IMR-90 (cell line): ENCODE results near the gene ABTB2. TPM values are rescaled to one million over a fixed set of nuclear protein-coding genes. Genes with fewer than 3 reads are reported as not detected.
A peak's percentile ranks its signal among the peaks of the same experiment; 100 is the strongest.

Experiments
- ATAC-seq: fragments of 200-7000 bp; cut with Tn5 transposase; 2 replicates; pipeline ENCODE4 v1.9.1; 2020; ENCODE audit warnings: low read depth, mild to moderate bottlenecking, moderate library complexity
- BruUV-seq: library from RNA; stranded (reverse); fragments of 400-500 nt; replicated peaks from 2 replicates; lab custom pipeline; 2021; lab: Mats Ljungman, UMichigan
- CTCF ChIA-PET: fragments of 300-600 bp; formaldehyde crosslinking; extraction: SDS; loops from one replicate; lab custom pipeline; 2021; ENCODE audit warnings: antibody characterized with exemption; lab: Yijun Ruan, JAX
- POLR2A ChIA-PET: fragments of 300-600 bp; sonication (Branson Sonifier 250); formaldehyde crosslinking; loops from one replicate; lab custom pipeline; 2022; ENCODE audit warnings: antibody characterized with exemption; ENCODE audit not compliant: unreplicated experiment; lab: Charles Lee
- DNase-seq: peaks from one replicate; pipeline ENCODE4 v3.0.0; 2013
- H2AFZ ChIP-seq: replicated peaks from 2 replicates; pipeline ENCODE3; 2013; ENCODE audit warnings: low read length, mild to moderate bottlenecking; ENCODE audit not compliant: poor library complexity
- H2AK5ac ChIP-seq: 2 replicates; pipeline ENCODE4 v1.6.1; 2013; ENCODE audit warnings: low read depth, low read length, inconsistent platforms
- H2AK9ac ChIP-seq: replicated peaks from 2 replicates; pipeline ENCODE3; 2013; ENCODE audit warnings: mild to moderate bottlenecking, low read depth, low read length, moderate library complexity; ENCODE audit not compliant: poor library complexity
- H2BK120ac ChIP-seq: 2 replicates; pipeline ENCODE4 v1.6.1; 2013; ENCODE audit warnings: low read depth, low read length, inconsistent platforms
- H2BK15ac ChIP-seq: 3 replicates; pipeline ENCODE4 v1.6.1; 2013; ENCODE audit warnings: low read depth, low read length, inconsistent platforms
- H2BK20ac ChIP-seq: 2 replicates; pipeline ENCODE4 v1.6.1; 2013; ENCODE audit warnings: low read depth, mild to moderate bottlenecking, inconsistent platforms, low read length, moderate library complexity
- H2BK5ac ChIP-seq: 2 replicates; pipeline ENCODE4 v1.6.1; 2013; ENCODE audit warnings: mild to moderate bottlenecking, low read depth, low read length, inconsistent platforms; ENCODE audit not compliant: poor library complexity, severe bottlenecking
- H3K14ac ChIP-seq: replicated peaks from 2 replicates; pipeline ENCODE4 v1.6.1; 2013; ENCODE audit warnings: low read depth, low read length, inconsistent platforms
- H3K18ac ChIP-seq: 2 replicates; pipeline ENCODE4 v1.6.1; 2013; ENCODE audit warnings: low read depth, low read length, control low read depth
- H3K23ac ChIP-seq: 2 replicates; pipeline ENCODE4 v1.6.1; 2013; ENCODE audit warnings: low read depth, low read length, inconsistent platforms
- H3K27ac ChIP-seq: 2 replicates; pipeline ENCODE4 v1.5.1; 2013; ENCODE audit warnings: mild to moderate bottlenecking, control low read depth, low read length; ENCODE audit not compliant: insufficient read depth
- H3K27me3 ChIP-seq: 2 replicates; pipeline ENCODE4 v1.6.1; 2013; ENCODE audit warnings: low read length; ENCODE audit not compliant: control insufficient read depth, insufficient read depth
- H3K36me3 ChIP-seq: 2 replicates; pipeline ENCODE4 v1.6.1; 2013; ENCODE audit warnings: low read length, mixed read lengths; ENCODE audit not compliant: control insufficient read depth, insufficient read depth
- H3K4ac ChIP-seq: 2 replicates; pipeline ENCODE4 v1.6.1; 2013; ENCODE audit warnings: low read depth, low read length, inconsistent platforms
- H3K4me1 ChIP-seq: 2 replicates; pipeline ENCODE4 v1.6.1; 2013; ENCODE audit warnings: low read length, mixed read lengths; ENCODE audit not compliant: control insufficient read depth, insufficient read depth
- H3K4me2 ChIP-seq: 2 replicates; pipeline ENCODE4 v1.6.1; 2013; ENCODE audit warnings: low read depth, mild to moderate bottlenecking, control low read depth, low read length, moderate library complexity
- H3K4me3 ChIP-seq: 2 replicates; pipeline ENCODE4 v1.5.1; 2013; ENCODE audit warnings: low read depth, mild to moderate bottlenecking, control low read depth, low read length, moderate library complexity; ENCODE audit not compliant: insufficient read depth
- H3K56ac ChIP-seq: 2 replicates; pipeline ENCODE4 v1.6.1; 2013; ENCODE audit warnings: low read length, inconsistent platforms; ENCODE audit not compliant: insufficient read depth; ENCODE audit errors: extremely low read depth
- H3K79me1 ChIP-seq, 2 experiments: 2 replicates each; pipeline ENCODE4 v1.6.1; 2013; ENCODE audit warnings: low read length in 2 of 2, inconsistent platforms in 1 of 2, low read depth in 1 of 2
- H3K9ac ChIP-seq: 2 replicates; pipeline ENCODE4 v1.6.1; 2013; ENCODE audit warnings: low read depth, low read length, control low read depth
- H3K9me1 ChIP-seq: 2 replicates; pipeline ENCODE4 v1.6.1; 2013; ENCODE audit warnings: low read length, inconsistent platforms; ENCODE audit not compliant: insufficient read depth
- H3K9me3 ChIP-seq: 2 replicates; pipeline ENCODE4 v1.6.1; 2013; ENCODE audit warnings: low read length; ENCODE audit not compliant: control insufficient read depth, insufficient read depth
- H4K20me1 ChIP-seq: 2 replicates; pipeline ENCODE4 v1.6.1; 2013; ENCODE audit warnings: low read length, inconsistent platforms; ENCODE audit not compliant: insufficient read depth
- H4K5ac ChIP-seq: 2 replicates; pipeline ENCODE4 v1.6.1; 2013; ENCODE audit warnings: mild to moderate bottlenecking, low read depth, low read length, control low read depth
- H4K8ac ChIP-seq, 2 experiments: 2 replicates each; pipeline ENCODE4 v1.6.1; 2013; ENCODE audit warnings: low read depth in 2 of 2, low read length in 2 of 2, control low read depth in 1 of 2, inconsistent platforms in 1 of 2
- H4K91ac ChIP-seq: 2 replicates; pipeline ENCODE4 v1.6.1; 2013; ENCODE audit warnings: low read depth, low read length, inconsistent platforms; ENCODE audit not compliant: insufficient read depth
- BHLHE40 ChIP-seq: fragments of 150-350 bp; IDR thresholded peaks from 2 replicates; pipeline ENCODE4 v1.6.1; 2016; ENCODE audit warnings: mild to moderate bottlenecking, low read depth, low read length
- CEBPB ChIP-seq: IDR thresholded peaks from 2 replicates; pipeline ENCODE4 v1.6.1; 2012; ENCODE audit warnings: low read depth, low read length, improper control_type of control experiment
- CTCF ChIP-seq: conservative IDR thresholded peaks from 2 replicates; pipeline ENCODE4 v1.5.1; 2012; ENCODE audit warnings: mild to moderate bottlenecking, low read depth, low read length, improper control_type of control experiment
- ELK1 ChIP-seq: fragments of 150-350 bp; IDR thresholded peaks from 2 replicates; pipeline ENCODE4 v1.6.1; 2016; ENCODE audit warnings: low read depth, mild to moderate bottlenecking, low read length, moderate library complexity, borderline replicate concordance
- FOS ChIP-seq: fragments of 150-350 bp; IDR thresholded peaks from 2 replicates; pipeline ENCODE4 v1.6.1; 2016; ENCODE audit warnings: low read depth, low read length
- MAFK ChIP-seq: IDR thresholded peaks from 2 replicates; pipeline ENCODE4 v1.6.1; 2012; ENCODE audit warnings: low read depth, low read length, improper control_type of control experiment
- MAZ ChIP-seq: IDR thresholded peaks from 2 replicates; pipeline ENCODE4 v1.6.1; 2012; ENCODE audit warnings: low read depth, mild to moderate bottlenecking, low read length, improper control_type of control experiment, moderate library complexity, borderline replicate concordance
- MXI1 ChIP-seq: IDR thresholded peaks from 2 replicates; pipeline ENCODE4 v1.6.1; 2012; ENCODE audit warnings: low read depth, mild to moderate bottlenecking, low read length, moderate library complexity, borderline replicate concordance
- NFE2L2 ChIP-seq: fragments of 150-350 bp; IDR thresholded peaks from 2 replicates; pipeline ENCODE4 v1.6.1; 2016; ENCODE audit warnings: low read depth, mild to moderate bottlenecking, low read length
- POLR2A ChIP-seq: IDR thresholded peaks from 2 replicates; pipeline ENCODE4 v1.6.1; 2012; ENCODE audit warnings: mild to moderate bottlenecking, low read depth, low read length
- RAD21 ChIP-seq: IDR thresholded peaks from 2 replicates; pipeline ENCODE4 v1.6.1; 2012; ENCODE audit warnings: low read length, improper control_type of control experiment
- RCOR1 ChIP-seq: IDR thresholded peaks from 2 replicates; pipeline ENCODE4 v1.6.1; 2012; ENCODE audit warnings: mild to moderate bottlenecking, low read length, improper control_type of control experiment; ENCODE audit not compliant: insufficient replicate concordance
- RFX5 ChIP-seq: IDR thresholded peaks from 2 replicates; pipeline ENCODE4 v1.8.0; 2012; ENCODE audit warnings: low read depth, mild to moderate bottlenecking, low read length, moderate library complexity
- SMC3 ChIP-seq: fragments of 150-350 bp; IDR thresholded peaks from 2 replicates; pipeline ENCODE4 v1.6.1; 2016; ENCODE audit warnings: low read depth, mild to moderate bottlenecking, antibody characterized with exemption, low read length, moderate library complexity
- WGBS, 2 experiments: methylation state at CpG; one replicate each; pipeline versions ENCODE4 v1.1.5 to v1.1.7; 2013; ENCODE audit warnings: missing lambda C conversion rate in 2 of 2; ENCODE audit not compliant: insufficient read length in 1 of 2; ENCODE audit errors: extremely low coverage in 2 of 2; 5-methylcytosine and 5-hydroxymethylcytosine counted together
- dilution Hi-C: fragments of 300-500 bp; cut with HindIII; formaldehyde crosslinking; loops from one replicate; pipeline ENCODE4 v1.14.3; 2018; ENCODE audit warnings: low sequenced_read_pairs; ENCODE audit not compliant: unreplicated experiment
- in situ Hi-C: fragments of 300-500 bp; cut with MboI; formaldehyde crosslinking; loops from 3 replicates; pipeline ENCODE4 v1.14.3; 2019; ENCODE audit warnings: low sequenced_read_pairs, inconsistent platforms, mixed read lengths
- intact Hi-C: fragments of 100-400 bp; cut with micrococcal nuclease; formaldehyde crosslinking; loops from 2 replicates; pipeline ENCODE4 v1.10.0; 2022
- polyA plus RNA-seq, 3 experiments: library from polyadenylated mRNA; depleted of rRNA; stranded (reverse); fragments of >200 nt; gene quantifications; 2 replicates each; pipeline ENCODE4 v1.2.3, GENCODE V29; 2012; ENCODE audit warnings: low replicate concordance in 1 of 3
- total RNA-seq: library from RNA; depleted of rRNA; stranded (reverse); fragments of >200 nt; gene quantifications from 2 replicates; pipeline ENCODE4 v1.2.3, GENCODE V29; 2012

The ABTB2 gene
- total and polyA plus RNA-seq, 2 of the 4 experiments (the other 2 are of a cell fraction) = 0.18 to 2.0 TPM

GRCh38 chr11:34344410-34344767 lies 13.4 kb downstream of the ABTB2 start:
- POLR2A ChIA-PET = no interaction called here

More at GRCh38 chr11:34344410-34344767, 13.4 kb downstream of the ABTB2 start:
- Histone ChIP-seq H3K4me2 (no peak overlapping the region), H4K8ac (no peak overlapping the region), H4K5ac (no peak overlapping the region), H3K9me1 (peaks cover 36% of the 10 kb centered on the region), H4K91ac (no peak overlapping the region), H3K4me1 (peaks cover 27% of the 10 kb centered on the region), H3K18ac (no peak overlapping the region), H3K14ac (no peak overlapping the region), H4K20me1 (peaks cover 10% of the 10 kb centered on the region; the same call in 1 of the 2 replicates), H3K27ac (no peak overlapping the region), H3K9me3 (no peaks in the 10 kb centered on the region), H3K79me1 (no peaks in the 10 kb centered on the region), H2BK120ac (no peak overlapping the region), H2BK20ac (no peak overlapping the region), H2AFZ (no peak overlapping the region), H3K27me3 (peaks cover 9% of the 10 kb centered on the region), H3K4ac (no peak overlapping the region), H3K9ac (no peak overlapping the region), H2AK9ac (no peak overlapping the region), H3K36me3 (no peaks in the 10 kb centered on the region), H2BK5ac (no peak overlapping the region), H3K56ac (no peak overlapping the region), H3K4me3 (no peak overlapping the region), H3K23ac (no peak overlapping the region), H2BK15ac (no peak overlapping the region), H2AK5ac (peak overlapping the region; percentile 30; the same call in 1 of the 2 replicates)
- DNase-seq (no peak), ATAC-seq (no peak)
- intact Hi-C loops (no loop called here), dilution Hi-C loops (loop anchor here (25.0 kb wide), 1 partner anchor 157 kb away; no protein-coding TSS in a partner anchor), in situ Hi-C loops (no loop called here)
- no peak for TF ChIP-seq CEBPB
- no peak for TF ChIP-seq MAZ
- no peak for TF ChIP-seq BHLHE40
- TF ChIP-seq POLR2A = no peak
- no peak for TF ChIP-seq MXI1
- no peak for TF ChIP-seq CTCF
- TF ChIP-seq RFX5 = no peak
- TF ChIP-seq MAFK = no peak
- TF ChIP-seq RAD21 = no peak
- no peak for TF ChIP-seq RCOR1
- TF ChIP-seq FOS = no peak
- TF ChIP-seq ELK1 = no peak
- no peak for TF ChIP-seq SMC3
- TF ChIP-seq NFE2L2 = no peak
- BruUV-seq = no TSS peak
- CTCF ChIA-PET = interaction anchor here (2.5 kb wide), 1 partner anchor 170 kb away, joined by 14 read pairs; no protein-coding TSS in a partner anchor
- WGBS, 2 experiments = no CpG with 5 or more reads among the region's 6 CpGs
